ENCODE results near the gene TTYH3.
A peak's percentile ranks its signal among the peaks of the same experiment; 100 is the strongest.

TTYH3 gene

DNA sequence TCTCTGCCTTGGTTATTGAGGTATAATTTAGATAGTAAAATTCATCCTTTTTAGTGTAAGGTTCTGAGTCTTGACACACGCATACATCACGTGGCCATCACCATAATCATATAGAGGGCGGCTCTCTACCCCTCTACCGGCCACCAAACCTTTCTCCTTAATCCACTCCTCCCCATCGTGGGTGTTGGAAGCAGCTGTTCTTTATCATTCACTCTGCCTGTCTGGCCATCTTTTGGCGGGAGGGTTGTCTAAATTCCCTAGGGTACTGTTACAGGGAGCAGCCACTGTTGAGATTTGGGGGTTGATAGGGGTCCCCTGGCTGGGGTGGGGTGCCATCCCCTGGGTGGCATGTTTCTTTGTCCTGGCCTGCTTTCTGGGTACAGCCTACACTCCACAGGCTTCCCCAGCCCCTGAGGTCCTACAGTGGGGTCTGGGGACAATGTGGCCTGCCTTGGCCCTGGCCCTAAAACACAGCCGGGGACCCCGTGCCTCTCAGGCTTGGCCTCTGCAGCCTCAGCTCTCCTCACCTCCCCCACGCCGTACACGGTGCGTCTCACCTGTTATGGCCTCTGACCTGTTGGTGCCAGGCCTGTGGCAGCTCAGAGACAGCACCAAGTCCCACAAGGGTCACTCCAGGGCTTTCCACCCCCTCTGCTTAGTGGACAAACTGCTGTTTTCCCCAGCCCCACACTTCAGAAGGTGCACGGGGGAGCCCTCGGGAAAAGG is 73.7 kb downstream of the TTYH3 start (continued):
- TF ChIP-seq, protein P1, sequence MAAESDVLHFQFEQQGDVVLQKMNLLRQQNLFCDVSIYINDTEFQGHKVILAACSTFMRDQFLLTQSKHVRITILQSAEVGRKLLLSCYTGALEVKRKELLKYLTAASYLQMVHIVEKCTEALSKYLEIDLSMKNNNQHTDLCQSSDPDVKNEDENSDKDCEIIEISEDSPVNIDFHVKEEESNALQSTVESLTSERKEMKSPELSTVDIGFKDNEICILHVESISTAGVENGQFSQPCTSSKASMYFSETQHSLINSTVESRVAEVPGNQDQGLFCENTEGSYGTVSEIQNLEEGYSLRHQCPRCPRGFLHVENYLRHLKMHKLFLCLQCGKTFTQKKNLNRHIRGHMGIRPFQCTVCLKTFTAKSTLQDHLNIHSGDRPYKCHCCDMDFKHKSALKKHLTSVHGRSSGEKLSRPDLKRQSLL (tag by site-specific recombination; IDR thresholded peaks at IDR 0.05) = no peak
- no peak for TF ChIP-seq ZNF202 (tag by site-specific recombination; IDR thresholded peaks at IDR 0.05; ENCODE audit: borderline replicate concordance)

DNA sequence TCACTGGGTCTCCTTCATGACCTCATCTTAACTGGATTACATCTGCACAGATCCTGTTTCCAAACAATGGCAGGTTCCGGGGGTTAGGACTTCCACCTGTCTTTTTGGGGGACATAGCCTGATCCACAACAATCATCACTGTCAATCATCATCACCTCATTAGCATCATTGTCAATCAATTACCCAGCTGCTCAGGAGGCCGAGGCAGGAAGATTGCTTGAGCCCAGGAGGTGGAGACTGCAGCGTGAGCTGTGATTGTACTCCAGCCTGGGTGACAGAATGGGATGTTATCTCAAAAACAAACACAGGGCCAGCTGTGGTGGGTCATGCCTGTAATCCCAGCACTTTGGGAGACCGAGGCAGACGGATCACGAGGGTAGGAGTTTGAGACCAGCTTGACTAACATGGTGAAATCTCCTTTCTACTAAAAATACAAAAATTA is 74.9 kb downstream of the TTYH3 start:
- no peak overlapping the region for H3K4me3 ChIP-seq (ENCODE audit: low read depth, low read length)
- H3K4me1 ChIP-seq (ENCODE audit: control insufficient read depth, insufficient read depth, low read length) = no peaks in the 10 kb centered on the region
- POLR2A ChIA-PET = no interaction called here
- CTCF ChIA-PET = interaction anchor here (0.6 to 5.2 kb wide), 6 partner anchors 12 to 1925 kb away, joined by 4 to 39 read pairs (median 6); partner anchors contain the start of gene AMZ1
- no peak overlapping the region for H3K27ac ChIP-seq (ENCODE audit: extremely low read depth, low read depth, low read length)
- H3K9me3 ChIP-seq (ENCODE audit: control insufficient read depth, insufficient read depth, low read depth, low read length) = no peaks in the 10 kb centered on the region
- no peaks in the 10 kb centered on the region for H3K36me3 ChIP-seq (ENCODE audit: control insufficient read depth in 2 of 2, insufficient read depth in 1 of 2, low read length in 2 of 2)
- TF ChIP-seq, protein P2, sequence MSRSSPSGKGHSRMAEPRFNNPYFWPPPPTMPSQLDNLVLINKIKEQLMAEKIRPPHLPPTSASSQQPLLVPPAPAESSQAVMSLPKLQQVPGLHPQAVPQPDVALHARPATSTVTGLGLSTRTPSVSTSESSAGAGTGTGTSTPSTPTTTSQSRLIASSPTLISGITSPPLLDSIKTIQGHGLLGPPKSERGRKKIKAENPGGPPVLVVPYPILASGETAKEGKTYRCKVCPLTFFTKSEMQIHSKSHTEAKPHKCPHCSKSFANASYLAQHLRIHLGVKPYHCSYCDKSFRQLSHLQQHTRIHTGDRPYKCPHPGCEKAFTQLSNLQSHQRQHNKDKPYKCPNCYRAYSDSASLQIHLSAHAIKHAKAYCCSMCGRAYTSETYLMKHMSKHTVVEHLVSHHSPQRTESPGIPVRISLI (tag by site-specific recombination; IDR thresholded peaks at IDR 0.05) = no peak
- no peak for TF ChIP-seq ZNF433 (tag by site-specific recombination; IDR thresholded peaks at IDR 0.05; ENCODE audit: low read depth)
- no peak for TF ChIP-seq ZNF302 (tag by site-specific recombination; IDR thresholded peaks at IDR 0.05; ENCODE audit: low read depth)
- no peak for TF ChIP-seq TCF7L2 (IDR thresholded peaks at IDR 0.05; ENCODE audit: borderline replicate concordance, low read depth, low read length)
- no peak for TF ChIP-seq ZNF830 (tag by site-specific recombination; IDR thresholded peaks at IDR 0.05; ENCODE audit: low read depth)
- TF ChIP-seq ZFHX2 (tag by site-specific recombination; conservative IDR thresholded peaks at IDR 0.05) = no peak
- TF ChIP-seq KLF7 (tag by site-specific recombination; IDR thresholded peaks at IDR 0.05; ENCODE audit: borderline replicate concordance) = no peak
- TF ChIP-seq ZIC2 (tag by site-specific recombination; IDR thresholded peaks at IDR 0.05) = peak; percentile 33; the same call in 1 of the 2 replicates
- no peak for TF ChIP-seq ZNF169 (tag by site-specific recombination; IDR thresholded peaks at IDR 0.05)
- no peak for TF ChIP-seq FEZF1 (tag by site-specific recombination; IDR thresholded peaks at IDR 0.05)
- no peak for TF ChIP-seq ZNF354C (tag by site-specific recombination; IDR thresholded peaks at IDR 0.05; ENCODE audit: borderline replicate concordance, low read depth)
- peak; percentile 38 for TF ChIP-seq ZNF585B (tag by site-specific recombination; IDR thresholded peaks at IDR 0.05)
- TF ChIP-seq ZNF155 (tag by site-specific recombination; IDR thresholded peaks at IDR 0.05) = no peak
- no peak for TF ChIP-seq ZNF792 (tag by site-specific recombination; IDR thresholded peaks at IDR 0.05)
- TF ChIP-seq KLF16 (tag by site-specific recombination; IDR thresholded peaks at IDR 0.05) = no peak
- TF ChIP-seq ZBTB1 (tag by site-specific recombination; IDR thresholded peaks at IDR 0.05) = no peak
- TF ChIP-seq GLIS2 (tag by site-specific recombination; IDR thresholded peaks at IDR 0.05) = no peak
- TF ChIP-seq, protein P3, sequence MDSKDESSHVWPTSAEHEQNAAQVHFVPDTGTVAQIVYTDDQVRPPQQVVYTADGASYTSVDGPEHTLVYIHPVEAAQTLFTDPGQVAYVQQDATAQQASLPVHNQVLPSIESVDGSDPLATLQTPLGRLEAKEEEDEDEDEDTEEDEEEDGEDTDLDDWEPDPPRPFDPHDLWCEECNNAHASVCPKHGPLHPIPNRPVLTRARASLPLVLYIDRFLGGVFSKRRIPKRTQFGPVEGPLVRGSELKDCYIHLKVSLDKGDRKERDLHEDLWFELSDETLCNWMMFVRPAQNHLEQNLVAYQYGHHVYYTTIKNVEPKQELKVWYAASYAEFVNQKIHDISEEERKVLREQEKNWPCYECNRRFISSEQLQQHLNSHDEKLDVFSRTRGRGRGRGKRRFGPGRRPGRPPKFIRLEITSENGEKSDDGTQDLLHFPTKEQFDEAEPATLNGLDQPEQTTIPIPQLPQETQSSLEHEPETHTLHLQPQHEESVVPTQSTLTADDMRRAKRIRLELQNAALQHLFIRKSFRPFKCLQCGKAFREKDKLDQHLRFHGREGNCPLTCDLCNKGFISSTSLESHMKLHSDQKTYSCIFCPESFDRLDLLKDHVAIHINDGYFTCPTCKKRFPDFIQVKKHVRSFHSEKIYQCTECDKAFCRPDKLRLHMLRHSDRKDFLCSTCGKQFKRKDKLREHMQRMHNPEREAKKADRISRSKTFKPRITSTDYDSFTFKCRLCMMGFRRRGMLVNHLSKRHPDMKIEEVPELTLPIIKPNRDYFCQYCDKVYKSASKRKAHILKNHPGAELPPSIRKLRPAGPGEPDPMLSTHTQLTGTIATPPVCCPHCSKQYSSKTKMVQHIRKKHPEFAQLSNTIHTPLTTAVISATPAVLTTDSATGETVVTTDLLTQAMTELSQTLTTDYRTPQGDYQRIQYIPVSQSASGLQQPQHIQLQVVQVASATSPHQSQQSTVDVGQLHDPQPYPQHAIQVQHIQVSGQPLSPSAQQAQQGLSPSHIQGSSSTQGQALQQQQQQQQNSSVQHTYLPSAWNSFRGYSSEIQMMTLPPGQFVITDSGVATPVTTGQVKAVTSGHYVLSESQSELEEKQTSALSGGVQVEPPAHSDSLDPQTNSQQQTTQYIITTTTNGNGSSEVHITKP (tag by site-specific recombination; IDR thresholded peaks at IDR 0.05) = no peak
- TF ChIP-seq GLIS1 (tag by site-specific recombination; IDR thresholded peaks at IDR 0.05) = peak; percentile 62
- no peak for TF ChIP-seq ZNF529 (tag by site-specific recombination; IDR thresholded peaks at IDR 0.05; ENCODE audit: insufficient replicate concordance)
- no peak for TF ChIP-seq ZNF248 (tag by site-specific recombination; IDR thresholded peaks at IDR 0.05)
- TF ChIP-seq TRIM28 (IDR thresholded peaks at IDR 0.05; ENCODE audit: borderline replicate concordance, low read length) = 0 out of 2 replicates have a peak, but pooled peaks have one; percentile 53
- no peak for TF ChIP-seq KLF9 (tag by site-specific recombination; IDR thresholded peaks at IDR 0.05; ENCODE audit: low read depth)
- TF ChIP-seq ZNF600 (tag by site-specific recombination; IDR thresholded peaks at IDR 0.05) = peak; percentile 41; the same call in 1 of the 2 replicates
- TF ChIP-seq, protein P4, sequence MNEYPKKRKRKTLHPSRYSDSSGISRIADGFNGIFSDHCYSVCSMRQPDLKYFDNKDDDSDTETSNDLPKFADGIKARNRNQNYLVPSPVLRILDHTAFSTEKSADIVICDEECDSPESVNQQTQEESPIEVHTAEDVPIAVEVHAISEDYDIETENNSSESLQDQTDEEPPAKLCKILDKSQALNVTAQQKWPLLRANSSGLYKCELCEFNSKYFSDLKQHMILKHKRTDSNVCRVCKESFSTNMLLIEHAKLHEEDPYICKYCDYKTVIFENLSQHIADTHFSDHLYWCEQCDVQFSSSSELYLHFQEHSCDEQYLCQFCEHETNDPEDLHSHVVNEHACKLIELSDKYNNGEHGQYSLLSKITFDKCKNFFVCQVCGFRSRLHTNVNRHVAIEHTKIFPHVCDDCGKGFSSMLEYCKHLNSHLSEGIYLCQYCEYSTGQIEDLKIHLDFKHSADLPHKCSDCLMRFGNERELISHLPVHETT (tag by site-specific recombination; IDR thresholded peaks at IDR 0.05) = no peak
- TF ChIP-seq KLF8 (tag by site-specific recombination; IDR thresholded peaks at IDR 0.05) = no peak
- TF ChIP-seq, protein P5, sequence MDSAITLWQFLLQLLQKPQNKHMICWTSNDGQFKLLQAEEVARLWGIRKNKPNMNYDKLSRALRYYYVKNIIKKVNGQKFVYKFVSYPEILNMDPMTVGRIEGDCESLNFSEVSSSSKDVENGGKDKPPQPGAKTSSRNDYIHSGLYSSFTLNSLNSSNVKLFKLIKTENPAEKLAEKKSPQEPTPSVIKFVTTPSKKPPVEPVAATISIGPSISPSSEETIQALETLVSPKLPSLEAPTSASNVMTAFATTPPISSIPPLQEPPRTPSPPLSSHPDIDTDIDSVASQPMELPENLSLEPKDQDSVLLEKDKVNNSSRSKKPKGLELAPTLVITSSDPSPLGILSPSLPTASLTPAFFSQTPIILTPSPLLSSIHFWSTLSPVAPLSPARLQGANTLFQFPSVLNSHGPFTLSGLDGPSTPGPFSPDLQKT (IDR thresholded peaks at IDR 0.05; ENCODE audit: borderline replicate concordance, low read depth, low read length) = no peak

All from HEK293 (cell line).